Keratinocyte (primary cell): ENCODE data around the gene MMS19. TPM values are rescaled to one million over a fixed set of nuclear protein-coding genes. Genes with fewer than 3 reads are reported as not detected.
A peak's percentile ranks its signal among the peaks of the same experiment; 100 is the strongest.

Experiments used
- DNase-seq: peaks from one replicate; pipeline ENCODE4 v3.0.0-alpha.2; 2011; ENCODE audit warnings: low read depth, missing footprints, low spot score
- FAIRE-seq: peaks from 2 replicates; lab custom pipeline; 2011; peaks lifted over from hg19 to GRCh38; lab: Jason Lieb, UNC
- H2AFZ ChIP-seq: 2 replicates; pipeline ENCODE4 v1.6.0; 2012; ENCODE audit warnings: low read length, control low read depth, inconsistent platforms; ENCODE audit not compliant: control insufficient read depth
- H3K27ac ChIP-seq: 2 replicates; pipeline ENCODE4 v1.5.1; 2011; ENCODE audit warnings: low read length; ENCODE audit not compliant: control insufficient read depth, insufficient read depth
- H3K27me3 ChIP-seq: 3 replicates; pipeline ENCODE4 v1.6.0; 2011; ENCODE audit warnings: low read length; ENCODE audit not compliant: control insufficient read depth, insufficient read depth; ENCODE audit errors: extremely low read depth
- H3K36me3 ChIP-seq, 2 experiments: 2 replicates in 1 of 2; 3 replicates in 1 of 2; pipeline ENCODE4 v1.5.1; 2011; ENCODE audit warnings: low read length in 2 of 2, mild to moderate bottlenecking in 1 of 2; ENCODE audit not compliant: control insufficient read depth in 2 of 2, insufficient read depth in 2 of 2; ENCODE audit errors: extremely low read depth in 1 of 2
- H3K4me1 ChIP-seq: 3 replicates; pipeline ENCODE4 v1.5.1; 2011; ENCODE audit warnings: low read length; ENCODE audit not compliant: control insufficient read depth, insufficient read depth; ENCODE audit errors: extremely low read depth
- H3K4me2 ChIP-seq: 3 replicates; pipeline ENCODE4 v1.6.0; 2011; ENCODE audit warnings: low read depth, low read length; ENCODE audit not compliant: control insufficient read depth, insufficient read depth; ENCODE audit errors: extremely low read depth
- H3K4me3 ChIP-seq, 3 experiments: fragments of 200-600 bp in 1 of 3; sonication (generic) in 1 of 3; 2 replicates in 2 of 3; 3 replicates in 1 of 3; pipeline ENCODE4 v1.5.1; 2011 to 2016; ENCODE audit warnings: low read length in 3 of 3, mild to moderate bottlenecking in 3 of 3, control low read depth in 2 of 3, inconsistent platforms in 1 of 3, low read depth in 1 of 3, mixed read lengths in 1 of 3, mixed run types in 1 of 3, moderate library complexity in 1 of 3; ENCODE audit not compliant: control insufficient read depth in 2 of 3, insufficient read depth in 2 of 3; ENCODE audit errors: extremely low read depth in 1 of 3
- H3K79me2 ChIP-seq: 2 replicates; pipeline ENCODE4 v1.6.0; 2012; ENCODE audit warnings: low read length; ENCODE audit not compliant: control insufficient read depth, insufficient read depth
- H3K9ac ChIP-seq: 3 replicates; pipeline ENCODE4 v1.6.0; 2011; ENCODE audit warnings: low read length; ENCODE audit not compliant: control insufficient read depth, insufficient read depth; ENCODE audit errors: extremely low read depth
- H3K9me1 ChIP-seq: 3 replicates; pipeline ENCODE4 v1.6.0; 2011; ENCODE audit warnings: low read length; ENCODE audit not compliant: control insufficient read depth, insufficient read depth; ENCODE audit errors: extremely low read depth
- H3K9me3 ChIP-seq: 2 replicates; pipeline ENCODE4 v1.5.1; 2012; ENCODE audit warnings: low read depth, low read length; ENCODE audit not compliant: control insufficient read depth
- H4K20me1 ChIP-seq: 3 replicates; pipeline ENCODE4 v1.6.0; 2011; ENCODE audit warnings: low read length; ENCODE audit not compliant: control insufficient read depth, insufficient read depth; ENCODE audit errors: extremely low read depth
- EZH2 ChIP-seq: IDR thresholded peaks from one replicate; pipeline ENCODE4 v1.6.1; 2012; ENCODE audit warnings: inconsistent platforms, mild to moderate bottlenecking, low read length, moderate library complexity
- dilution Hi-C: fragments of 300-500 bp; cut with MboI; formaldehyde crosslinking; loops from one replicate; pipeline ENCODE4 v1.7.0; 2020; ENCODE audit warnings: low sequenced_read_pairs; ENCODE audit not compliant: extremely low pct_ligation_motif_present
- polyA plus RNA-seq, 5 experiments: library from polyadenylated mRNA; depleted of rRNA in 3 of 5; stranded (reverse) in 3 of 5; stranded (forward) in 1 of 5; unstranded in 1 of 5; fragments of >200 nt; gene quantifications; 1 replicate in 1 of 5; 2 replicates in 3 of 5; 3 replicates in 1 of 5; pipeline versions ENCODE4 v1.2.1 to v1.2.3, GENCODE V29; 2011 to 2012; ENCODE audit warnings: missing spikeins in 2 of 5, low read depth in 1 of 5, low replicate concordance in 1 of 5
- TF ChIP-seq, protein P1 (sequence below), 3 experiments: IDR thresholded peaks in 1 of 3; conservative IDR thresholded peaks in 1 of 3; optimal IDR thresholded peaks in 1 of 3; 2 replicates in 2 of 3; 3 replicates in 1 of 3; pipeline versions ENCODE3 to v1.5.1; 2011; ENCODE audit warnings: low read length in 3 of 3, mild to moderate bottlenecking in 3 of 3, moderate library complexity in 2 of 3, control low read depth in 1 of 3, inconsistent platforms in 1 of 3; ENCODE audit not compliant: insufficient read depth in 2 of 3; ENCODE audit errors: extremely low read depth in 1 of 3

The MMS19 gene
- polyA plus RNA-seq, 1 donor (not counting 4 experiments of a cell fraction or from before 2014, with no cell fraction given) = 72.5 TPM

DNA sequence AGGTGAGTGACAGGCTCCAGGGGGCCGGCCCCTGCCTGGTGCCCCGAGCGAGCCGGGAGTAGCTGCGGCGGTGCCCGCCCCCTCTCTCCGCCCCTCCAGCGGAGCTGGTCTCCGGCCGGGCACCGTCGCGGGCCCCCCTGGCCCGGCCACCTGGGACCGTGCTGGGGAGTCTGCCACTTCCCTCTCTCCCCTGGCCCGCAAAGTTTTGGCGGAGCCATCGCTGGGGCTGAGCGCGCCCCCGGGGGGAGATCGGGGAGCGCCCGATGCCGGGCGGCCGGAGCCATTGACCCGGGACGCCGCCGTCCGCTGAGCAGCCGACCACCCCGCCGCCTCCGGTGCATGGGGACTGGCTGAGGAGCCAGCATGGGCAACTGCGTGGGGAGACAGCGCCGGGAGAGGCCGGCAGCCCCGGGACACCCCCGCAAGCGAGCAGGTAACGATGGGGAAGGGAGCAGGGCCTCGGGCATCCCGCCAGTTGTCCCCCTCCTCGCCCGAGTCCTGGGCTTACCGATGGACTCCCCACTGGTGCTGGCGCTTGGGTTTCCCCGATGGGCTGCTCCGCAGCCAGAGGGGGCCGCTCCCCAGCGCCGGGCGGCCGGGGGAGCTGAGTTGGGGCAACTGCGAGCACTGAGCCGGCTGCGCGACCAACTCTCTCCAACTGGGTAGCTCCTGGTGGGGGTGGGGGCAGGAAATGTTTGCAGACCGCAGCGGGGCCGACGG, 779 bp upstream of the MMS19 start, which contains the start of gene UBTD1:
Gene UBTD1 (plus strand): TSS at position 84 of the 720 bp plus-strand sequence. CDS start 280 bp downstream, at position 364.
- Histone ChIP-seq H3K4me1 (peaks cover 30% of the 10 kb centered on the region), H3K27ac (peak within 1 kb of the TSS; percentile 98), H3K9ac (peak within 1 kb of the TSS; percentile 99), H4K20me1 (no peaks in the 10 kb centered on the region), H3K27me3 (no peaks in the 10 kb centered on the region), H3K9me1 (no peaks in the 10 kb centered on the region), H3K9me3 (no peaks in the 10 kb centered on the region), H3K36me3 (peaks cover 0 to 2% of the 10 kb centered on the region in 2 experiments), H2AFZ (peak within 1 kb of the TSS; percentile 88), H3K4me2 (peak within 1 kb of the TSS; percentile 81), H3K79me2 (peaks cover 83% of the 10 kb centered on the region), H3K4me3 (peak within 1 kb of the TSS; percentile 94 to 98 (median 98))
- dilution Hi-C loops = no loop called here
- no peak for TF ChIP-seq EZH2
- TF ChIP-seq, protein P1, sequence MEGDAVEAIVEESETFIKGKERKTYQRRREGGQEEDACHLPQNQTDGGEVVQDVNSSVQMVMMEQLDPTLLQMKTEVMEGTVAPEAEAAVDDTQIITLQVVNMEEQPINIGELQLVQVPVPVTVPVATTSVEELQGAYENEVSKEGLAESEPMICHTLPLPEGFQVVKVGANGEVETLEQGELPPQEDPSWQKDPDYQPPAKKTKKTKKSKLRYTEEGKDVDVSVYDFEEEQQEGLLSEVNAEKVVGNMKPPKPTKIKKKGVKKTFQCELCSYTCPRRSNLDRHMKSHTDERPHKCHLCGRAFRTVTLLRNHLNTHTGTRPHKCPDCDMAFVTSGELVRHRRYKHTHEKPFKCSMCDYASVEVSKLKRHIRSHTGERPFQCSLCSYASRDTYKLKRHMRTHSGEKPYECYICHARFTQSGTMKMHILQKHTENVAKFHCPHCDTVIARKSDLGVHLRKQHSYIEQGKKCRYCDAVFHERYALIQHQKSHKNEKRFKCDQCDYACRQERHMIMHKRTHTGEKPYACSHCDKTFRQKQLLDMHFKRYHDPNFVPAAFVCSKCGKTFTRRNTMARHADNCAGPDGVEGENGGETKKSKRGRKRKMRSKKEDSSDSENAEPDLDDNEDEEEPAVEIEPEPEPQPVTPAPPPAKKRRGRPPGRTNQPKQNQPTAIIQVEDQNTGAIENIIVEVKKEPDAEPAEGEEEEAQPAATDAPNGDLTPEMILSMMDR (optimal IDR thresholded peaks at IDR 0.05 in 1 of 3, IDR thresholded peaks at IDR 0.05 in 1 of 3, conservative IDR thresholded peaks at IDR 0.05 in 1 of 3; ENCODE audit: extremely low read depth in 1 of 3, insufficient read depth in 2 of 3, low read length in 3 of 3) = no peak
- FAIRE-seq (no peak), DNase-seq (no peak)

DNA sequence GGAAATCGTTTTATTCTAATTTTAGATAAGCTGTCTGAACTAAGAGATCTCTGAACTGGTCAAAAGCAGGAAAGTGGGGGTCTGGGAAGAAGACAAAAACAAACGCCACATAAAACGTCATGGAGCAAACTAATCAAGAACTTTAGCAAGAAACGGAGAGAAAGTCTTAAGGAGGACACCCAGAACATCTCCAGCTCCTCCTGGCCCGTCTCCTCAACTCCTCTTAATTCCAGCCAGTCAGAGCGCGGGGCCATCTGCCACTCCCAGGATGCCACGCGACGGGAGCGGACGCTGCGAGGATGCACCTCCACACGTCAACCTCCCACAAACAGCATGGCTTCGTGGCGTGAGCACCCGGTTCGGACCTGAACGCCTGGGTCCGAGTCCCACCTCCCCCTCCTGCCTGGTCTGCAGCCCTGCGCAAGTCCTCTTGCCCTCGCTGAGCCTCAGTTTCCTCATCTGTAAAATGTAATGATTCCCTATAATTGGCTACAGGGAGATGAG, 598 bp downstream of the MMS19 start:
- Histone ChIP-seq H3K9me3 (no peaks in the 10 kb centered on the region), H3K9ac (peak overlapping the region; percentile 99), H2AFZ (peak overlapping the region; percentile 88), H3K9me1 (no peaks in the 10 kb centered on the region), H3K27me3 (no peaks in the 10 kb centered on the region), H3K4me2 (peak overlapping the region; percentile 76), H3K79me2 (peaks cover 87% of the 10 kb centered on the region), H3K4me3 (peak overlapping the region; percentile 94 to 98 (median 98)), H3K27ac (peak overlapping the region; percentile 98), H3K36me3 (peaks cover 0 to 2% of the 10 kb centered on the region in 2 experiments), H3K4me1 (peaks cover 30% of the 10 kb centered on the region), H4K20me1 (no peaks in the 10 kb centered on the region)
- FAIRE-seq (peak; percentile 86), DNase-seq (peak; percentile 66)
- no peak for TF ChIP-seq EZH2
- TF ChIP-seq, protein P1 (optimal IDR thresholded peaks at IDR 0.05 in 1 of 3, IDR thresholded peaks at IDR 0.05 in 1 of 3, conservative IDR thresholded peaks at IDR 0.05 in 1 of 3; ENCODE audit: extremely low read depth in 1 of 3, insufficient read depth in 2 of 3, low read length in 3 of 3) = no peak
- dilution Hi-C loops = no loop called here
